HEK293 (cell line): ENCODE results near the gene KANSL1.

Experiments
- PATZ1 ChIP-seq: fragments of 450-650 bp; formaldehyde crosslinking; IDR thresholded peaks from 2 replicates; pipeline ENCODE4 v1.5.1; 2016; ENCODE audit warnings: missing biosample characterization, missing genetic modification characterization
- YY1 ChIP-seq: fragments of 450-650 bp; formaldehyde crosslinking; IDR thresholded peaks from 2 replicates; pipeline ENCODE4 v1.5.1; 2018; ENCODE audit warnings: missing biosample characterization, missing genetic modification characterization

- 0 out of 2 replicates have a peak, but pooled peaks have one; percentile 44 for TF ChIP-seq PATZ1 (tag by site-specific recombination)
- TF ChIP-seq YY1 (tag by site-specific recombination), result no peak
Measured at GRCh38 chr17:46148247-46148646, 45.0 kb downstream of the KANSL1 start.
